ENCODE measurements around the gene TMEM106C.

Gene TMEM106C

GRCh38 chr12:47962198-47962597, 1.2 kb upstream of the TMEM106C start:
- DNase-seq (ENCODE audit: low read depth): no peak
- TF ChIP-seq, protein P1, sequence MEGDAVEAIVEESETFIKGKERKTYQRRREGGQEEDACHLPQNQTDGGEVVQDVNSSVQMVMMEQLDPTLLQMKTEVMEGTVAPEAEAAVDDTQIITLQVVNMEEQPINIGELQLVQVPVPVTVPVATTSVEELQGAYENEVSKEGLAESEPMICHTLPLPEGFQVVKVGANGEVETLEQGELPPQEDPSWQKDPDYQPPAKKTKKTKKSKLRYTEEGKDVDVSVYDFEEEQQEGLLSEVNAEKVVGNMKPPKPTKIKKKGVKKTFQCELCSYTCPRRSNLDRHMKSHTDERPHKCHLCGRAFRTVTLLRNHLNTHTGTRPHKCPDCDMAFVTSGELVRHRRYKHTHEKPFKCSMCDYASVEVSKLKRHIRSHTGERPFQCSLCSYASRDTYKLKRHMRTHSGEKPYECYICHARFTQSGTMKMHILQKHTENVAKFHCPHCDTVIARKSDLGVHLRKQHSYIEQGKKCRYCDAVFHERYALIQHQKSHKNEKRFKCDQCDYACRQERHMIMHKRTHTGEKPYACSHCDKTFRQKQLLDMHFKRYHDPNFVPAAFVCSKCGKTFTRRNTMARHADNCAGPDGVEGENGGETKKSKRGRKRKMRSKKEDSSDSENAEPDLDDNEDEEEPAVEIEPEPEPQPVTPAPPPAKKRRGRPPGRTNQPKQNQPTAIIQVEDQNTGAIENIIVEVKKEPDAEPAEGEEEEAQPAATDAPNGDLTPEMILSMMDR (IDR thresholded peaks at IDR 0.05; ENCODE audit: insufficient read depth, low read depth, low read length, missing control alignments): no peak

GRCh38 chr12:47964106-47964728, 821 bp downstream of the TMEM106C start:
- peak overlapping the region; percentile 86 for H3K4me3 ChIP-seq (ENCODE audit: low read depth, low read length)
- TF ChIP-seq, protein P1 (IDR thresholded peaks at IDR 0.05; ENCODE audit: insufficient read depth, low read depth, low read length, missing control alignments): no peak
- peak; percentile 32 for DNase-seq (ENCODE audit: low read depth)

More at GRCh38 chr12:47962198-47962597, 1.2 kb upstream of the TMEM106C start:
- no peak overlapping the region for H3K4me3 ChIP-seq (ENCODE audit: low read depth, low read length)

DNA sequence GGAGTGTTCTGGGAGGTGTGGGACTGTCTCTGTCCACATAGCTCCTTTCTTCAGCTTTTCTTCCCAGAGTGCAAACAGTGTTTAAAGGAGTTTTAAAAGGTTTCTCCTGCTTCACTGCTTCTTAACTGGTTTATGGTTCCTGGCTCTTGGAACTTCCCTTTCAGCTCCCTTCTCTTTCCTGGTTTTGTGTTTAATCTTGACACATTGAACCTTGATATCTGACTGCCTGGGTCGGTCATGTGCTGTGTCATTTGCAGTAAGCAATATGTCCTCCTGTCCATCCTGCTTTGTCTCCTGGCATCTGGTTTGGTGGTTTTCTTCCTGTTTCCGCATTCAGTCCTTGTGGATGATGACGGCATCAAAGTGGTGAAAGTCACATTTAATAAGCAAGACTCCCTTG, 2.2 kb downstream of the TMEM106C start:
- DNase-seq (ENCODE audit: low read depth): no peak
- TF ChIP-seq, protein P1 (IDR thresholded peaks at IDR 0.05; ENCODE audit: insufficient read depth, low read depth, low read length, missing control alignments): no peak

GRCh38 chr12:47967461-47968321, 4.3 kb downstream of the TMEM106C start:
- H3K4me3 ChIP-seq (ENCODE audit: low read depth, low read length): no peak overlapping the region
- TF ChIP-seq, protein P1 (IDR thresholded peaks at IDR 0.05; ENCODE audit: insufficient read depth, low read depth, low read length, missing control alignments): no peak
- no peak for DNase-seq (ENCODE audit: low read depth)

More for the DNA sequence above, 2.2 kb downstream of the TMEM106C start:
- no peak overlapping the region for H3K4me3 ChIP-seq (ENCODE audit: low read depth, low read length)

GRCh38 chr12:47969845-47970244, 6.4 kb downstream of the TMEM106C start:
- TF ChIP-seq, protein P1 (IDR thresholded peaks at IDR 0.05; ENCODE audit: insufficient read depth, low read depth, low read length, missing control alignments): no peak
- no peak for DNase-seq (ENCODE audit: low read depth)
- H3K4me3 ChIP-seq (ENCODE audit: low read depth, low read length): no peak overlapping the region

- TF ChIP-seq, protein P1 (IDR thresholded peaks at IDR 0.05; ENCODE audit: insufficient read depth, low read depth, low read length, missing control alignments): no peak
- no peak overlapping the region for H3K4me3 ChIP-seq (ENCODE audit: low read depth, low read length)
- no peak for DNase-seq (ENCODE audit: low read depth)
Observed at GRCh38 chr12:47970843-47971242, 7.4 kb downstream of the TMEM106C start.

Measured in GM12865 (cell line).